ENCODE measurements around the gene SPDYC.

Gene SPDYC

DNA sequence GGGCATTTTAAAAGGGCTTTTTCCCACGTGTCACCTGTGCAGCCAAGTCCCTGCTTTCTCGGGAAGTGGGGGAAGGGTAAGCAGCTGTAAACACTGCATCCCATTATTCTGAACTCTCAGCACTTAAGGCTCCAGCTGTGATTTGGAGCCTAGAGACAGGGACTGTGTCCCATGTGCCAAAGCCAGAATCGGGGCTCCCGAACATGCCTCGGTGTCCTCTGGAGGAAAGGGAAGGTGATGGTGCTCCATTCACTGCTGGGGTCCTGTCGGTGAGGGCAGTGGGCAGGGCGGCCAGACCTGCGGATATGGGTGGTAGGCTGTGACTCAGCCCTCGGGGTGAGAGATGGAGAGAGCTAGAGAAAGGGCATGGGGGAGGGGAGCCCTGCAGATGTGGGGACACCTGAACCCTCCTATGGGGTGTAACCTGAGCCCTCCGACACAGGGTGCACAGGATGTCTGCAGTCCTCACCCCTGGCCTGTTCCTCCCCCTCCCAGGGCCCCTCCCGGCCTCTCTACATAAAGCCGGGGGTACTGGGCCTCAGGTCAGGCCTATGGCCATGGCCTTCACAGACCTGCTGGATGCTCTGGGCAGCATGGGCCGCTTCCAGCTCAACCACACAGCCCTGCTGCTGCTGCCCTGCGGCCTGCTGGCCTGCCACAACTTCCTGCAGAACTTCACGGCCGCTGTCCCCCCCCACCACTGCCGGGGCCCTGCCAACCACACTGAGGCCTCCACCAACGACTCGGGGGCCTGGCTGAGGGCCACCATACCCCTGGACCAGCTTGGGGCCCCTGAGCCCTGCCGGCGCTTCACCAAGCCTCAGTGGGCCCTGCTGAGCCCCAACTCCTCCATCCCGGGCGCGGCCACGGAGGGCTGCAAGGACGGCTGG, 43.5 kb downstream of the SPDYC start:
- peak; percentile 28 for DNase-seq (ENCODE audit: low spot score)
- in situ Hi-C loops (cut with MboI; ENCODE audit: low pct_unique_long_range_greater_than_20kb, low sequenced_read_pairs, unreplicated experiment): no loop called here
- TF ChIP-seq CTCF (IDR thresholded peaks at IDR 0.05; ENCODE audit: extremely low read depth, insufficient read depth, missing control alignments): no peak

DNA sequence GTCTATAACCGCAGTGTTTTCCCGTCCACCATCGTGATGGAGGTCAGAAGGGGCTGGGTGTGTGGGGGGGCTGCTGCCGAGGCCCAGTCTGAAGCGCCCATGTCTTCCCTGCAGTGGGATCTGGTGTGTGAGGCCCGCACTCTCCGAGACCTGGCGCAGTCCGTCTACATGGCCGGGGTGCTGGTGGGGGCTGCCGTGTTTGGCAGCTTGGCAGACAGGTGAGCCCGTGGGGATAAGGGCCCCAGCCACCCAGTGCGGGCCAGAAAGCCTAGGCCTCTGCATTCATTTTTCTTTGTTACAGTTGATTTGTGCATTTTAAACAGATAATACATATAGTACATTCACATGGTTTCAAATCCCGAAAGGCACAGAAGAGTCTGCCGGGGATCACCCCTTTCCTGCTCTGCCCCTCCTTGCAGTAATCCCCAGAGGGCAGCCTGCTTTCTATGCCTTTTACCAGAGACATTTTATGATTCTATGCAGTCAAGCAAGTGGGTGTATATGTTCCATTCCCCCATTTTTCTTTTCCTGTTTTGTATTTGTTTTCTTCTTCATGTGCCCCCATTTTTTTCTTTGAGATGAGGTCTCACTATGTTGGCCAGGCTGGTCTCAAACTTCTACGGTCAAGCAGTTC, 44.3 kb downstream of the SPDYC start:
- in situ Hi-C loops (cut with MboI; ENCODE audit: low pct_unique_long_range_greater_than_20kb, low sequenced_read_pairs, unreplicated experiment): no loop called here
- no peak for TF ChIP-seq CTCF (IDR thresholded peaks at IDR 0.05; ENCODE audit: extremely low read depth, insufficient read depth, missing control alignments)
- DNase-seq (ENCODE audit: low spot score): peak; percentile 19

DNA sequence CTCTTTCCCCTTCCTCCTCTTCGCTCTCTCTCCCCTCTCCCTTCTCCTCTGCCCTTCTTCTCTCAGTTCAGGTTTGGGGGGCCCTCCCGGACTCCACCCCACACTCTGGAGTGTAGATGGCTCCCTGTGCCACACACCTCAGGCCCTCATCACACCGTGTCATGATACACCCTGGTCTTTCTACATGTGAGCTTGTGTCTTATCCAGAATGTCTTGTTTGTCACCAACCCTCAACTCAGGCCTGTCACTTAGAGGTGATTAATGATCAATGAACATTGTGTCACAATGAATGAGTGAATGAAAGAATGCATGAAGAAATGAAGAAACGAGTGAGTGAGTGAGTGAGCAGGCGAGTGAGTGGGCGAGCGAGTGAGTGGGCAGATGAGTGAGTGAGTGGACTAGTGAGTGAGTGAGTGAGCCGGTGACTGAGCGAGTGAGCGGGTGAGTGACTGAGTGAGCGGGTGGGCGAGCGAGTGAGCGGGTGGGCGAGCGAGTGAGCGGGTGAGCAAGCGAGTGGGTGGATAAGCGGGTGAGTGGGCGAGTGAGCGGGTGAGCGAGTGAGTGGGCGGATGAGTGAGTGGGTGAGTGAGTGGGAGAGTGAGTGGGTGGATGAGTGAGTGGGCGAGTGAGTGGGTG, 45.5 kb downstream of the SPDYC start:
- DNase-seq (ENCODE audit: low spot score): no peak
- TF ChIP-seq CTCF (IDR thresholded peaks at IDR 0.05; ENCODE audit: extremely low read depth, insufficient read depth, missing control alignments): no peak
- in situ Hi-C loops (cut with MboI; ENCODE audit: low pct_unique_long_range_greater_than_20kb, low sequenced_read_pairs, unreplicated experiment): no loop called here

DNA sequence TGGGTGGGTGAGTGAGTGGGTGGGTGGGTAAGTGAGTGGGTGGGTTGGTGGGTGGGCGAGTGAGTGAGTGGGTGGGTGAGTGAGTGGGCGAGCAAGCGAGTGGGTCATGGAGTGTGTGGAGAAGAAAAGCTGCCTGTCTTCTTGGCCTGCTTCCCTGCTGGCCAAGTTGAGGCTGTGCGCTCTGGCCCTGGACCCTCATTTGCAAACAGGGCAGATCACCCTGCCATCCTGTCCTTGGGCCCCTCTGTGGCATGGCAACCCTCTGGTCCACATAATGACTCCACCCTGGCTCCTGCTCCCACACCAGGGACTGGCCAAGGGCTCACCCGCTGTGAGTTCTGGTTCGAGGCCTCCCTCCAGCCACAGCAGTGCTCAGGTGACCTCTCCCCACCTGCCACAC, 46.8 kb downstream of the SPDYC start:
- no peak for TF ChIP-seq CTCF (IDR thresholded peaks at IDR 0.05; ENCODE audit: extremely low read depth, insufficient read depth, missing control alignments)
- in situ Hi-C loops (cut with MboI; ENCODE audit: low pct_unique_long_range_greater_than_20kb, low sequenced_read_pairs, unreplicated experiment): no loop called here
- DNase-seq (ENCODE audit: low spot score): no peak

DNA sequence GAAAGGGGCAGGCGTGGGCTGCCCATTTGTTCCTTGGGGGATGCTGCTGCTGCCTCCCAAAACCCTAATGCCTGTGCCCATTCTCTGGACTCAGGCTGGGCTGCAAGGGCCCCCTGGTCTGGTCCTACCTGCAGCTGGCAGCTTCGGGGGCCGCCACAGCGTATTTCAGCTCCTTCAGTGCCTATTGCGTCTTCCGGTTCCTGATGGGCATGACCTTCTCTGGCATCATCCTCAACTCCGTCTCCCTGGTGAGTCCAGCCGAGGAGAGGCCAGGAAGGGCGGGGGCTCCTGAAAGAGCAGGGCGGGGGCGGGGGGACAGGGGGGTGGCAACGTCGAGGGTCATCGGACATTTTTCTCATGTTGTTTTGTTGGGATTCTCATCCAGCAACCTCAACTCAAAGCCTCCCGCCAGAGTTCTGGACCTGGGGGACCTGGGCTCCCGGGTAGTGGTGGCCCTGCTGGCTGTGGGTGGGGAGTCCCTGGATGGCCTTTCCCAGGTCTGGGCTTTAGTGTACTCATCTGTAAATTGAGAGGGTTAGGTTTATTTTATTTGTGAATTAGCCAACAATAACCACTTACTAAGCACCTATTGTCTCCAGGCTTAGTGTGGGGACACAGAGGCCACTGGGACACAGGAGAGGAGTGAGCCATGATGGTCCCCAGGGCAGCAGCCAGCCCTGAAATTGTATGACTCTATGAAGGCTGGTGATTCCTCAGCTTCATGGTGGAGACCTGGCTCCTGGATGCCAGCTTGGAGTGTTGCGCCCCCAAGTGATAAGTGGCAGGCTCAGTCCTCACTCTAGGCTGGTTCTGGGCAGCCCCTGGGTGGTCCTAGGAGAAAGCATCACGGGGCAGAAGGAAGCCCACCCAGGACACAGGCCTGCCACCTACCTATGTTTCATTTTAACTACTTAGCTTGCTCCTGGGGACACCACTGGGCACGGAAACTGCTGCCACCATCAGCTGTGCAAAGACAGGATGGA, 47.7 kb downstream of the SPDYC start:
- TF ChIP-seq CTCF (IDR thresholded peaks at IDR 0.05; ENCODE audit: extremely low read depth, insufficient read depth, missing control alignments): no peak
- DNase-seq (ENCODE audit: low spot score): no peak
- in situ Hi-C loops (cut with MboI; ENCODE audit: low pct_unique_long_range_greater_than_20kb, low sequenced_read_pairs, unreplicated experiment): no loop called here

DNA sequence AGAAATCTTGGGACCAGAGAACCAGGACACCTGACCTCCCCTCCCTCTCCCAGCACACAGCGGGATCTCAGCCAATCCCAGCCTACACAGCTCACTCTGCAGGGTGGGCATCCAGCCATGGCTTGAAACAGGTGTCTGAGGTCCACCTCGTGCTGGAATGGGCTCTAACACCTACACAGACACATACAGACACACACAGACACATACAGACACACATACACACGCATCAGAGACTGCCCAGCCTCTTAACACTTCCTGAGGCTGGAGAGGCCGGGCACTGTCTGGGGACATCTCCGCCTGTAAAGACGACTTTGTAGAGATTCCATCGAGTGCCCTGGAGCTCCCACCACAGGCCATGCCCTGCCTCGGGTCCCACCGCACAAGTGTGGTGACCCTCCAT, 48.4 kb downstream of the SPDYC start:
- no peak for TF ChIP-seq CTCF (IDR thresholded peaks at IDR 0.05; ENCODE audit: extremely low read depth, insufficient read depth, missing control alignments)
- DNase-seq (ENCODE audit: low spot score): no peak
- in situ Hi-C loops (cut with MboI; ENCODE audit: low pct_unique_long_range_greater_than_20kb, low sequenced_read_pairs, unreplicated experiment): no loop called here
